Trophoblast cell (in vitro differentiated cells and primary cell): ENCODE data around the gene NKX1-2.

Experiments
- DNase-seq, 2 donors: peaks; one replicate each; pipeline ENCODE4 v3.0.0-alpha.2; 2016
- H2AFZ ChIP-seq: 2 replicates; pipeline ENCODE4 v1.6.1; 2013; ENCODE audit warnings: low read length, moderate library complexity, mild to moderate bottlenecking; ENCODE audit not compliant: insufficient read depth, poor library complexity
- H2AK5ac ChIP-seq: 2 replicates; pipeline ENCODE4 v1.6.1; 2013; ENCODE audit warnings: mild to moderate bottlenecking, low read length
- H2BK120ac ChIP-seq: 2 replicates; pipeline ENCODE4 v1.6.1; 2013; ENCODE audit warnings: low read length, mild to moderate bottlenecking, moderate library complexity; ENCODE audit not compliant: insufficient read depth, poor library complexity
- H2BK12ac ChIP-seq: 2 replicates; pipeline ENCODE4 v1.6.1; 2013; ENCODE audit warnings: mild to moderate bottlenecking, low read length, moderate library complexity
- H2BK5ac ChIP-seq: 2 replicates; pipeline ENCODE4 v1.6.1; 2013; ENCODE audit warnings: low read length, low read depth, moderate library complexity, mild to moderate bottlenecking; ENCODE audit not compliant: poor library complexity
- H3K14ac ChIP-seq: 2 replicates; pipeline ENCODE4 v1.6.1; 2013; ENCODE audit warnings: mild to moderate bottlenecking, low read length
- H3K18ac ChIP-seq: 2 replicates; pipeline ENCODE4 v1.6.1; 2013; ENCODE audit warnings: mild to moderate bottlenecking, low read length
- H3K23ac ChIP-seq: 2 replicates; pipeline ENCODE4 v1.6.1; 2013; ENCODE audit warnings: low read length
- H3K27ac ChIP-seq: 2 replicates; pipeline ENCODE4 v1.5.1; 2013; ENCODE audit warnings: low read depth, mild to moderate bottlenecking, inconsistent platforms, low read length, moderate library complexity
- H3K27me3 ChIP-seq: 2 replicates; pipeline ENCODE4 v1.6.1; 2013; ENCODE audit warnings: inconsistent platforms, mild to moderate bottlenecking, low read length, moderate library complexity; ENCODE audit not compliant: insufficient read depth
- H3K36me3 ChIP-seq, 2 experiments: 1 replicate in 1 of 2; 2 replicates in 1 of 2; pipeline ENCODE4 v1.6.1; 2013; ENCODE audit warnings: low read length in 2 of 2, mild to moderate bottlenecking in 2 of 2, moderate library complexity in 1 of 2; ENCODE audit not compliant: insufficient read depth in 2 of 2, control insufficient read depth in 1 of 2
- H3K4ac ChIP-seq: 2 replicates; pipeline ENCODE4 v1.6.1; 2013; ENCODE audit warnings: low read depth, mild to moderate bottlenecking, low read length, moderate library complexity
- H3K4me1 ChIP-seq, 2 experiments: 1 replicate in 1 of 2; 2 replicates in 1 of 2; pipeline ENCODE4 v1.6.1; 2013; ENCODE audit warnings: low read length in 2 of 2, mild to moderate bottlenecking in 2 of 2, moderate library complexity in 1 of 2; ENCODE audit not compliant: insufficient read depth in 2 of 2, control insufficient read depth in 1 of 2
- H3K4me2 ChIP-seq: 2 replicates; pipeline ENCODE4 v1.6.1; 2013; ENCODE audit warnings: inconsistent platforms, mild to moderate bottlenecking, low read length, moderate library complexity
- H3K4me3 ChIP-seq: 2 replicates; pipeline ENCODE4 v1.5.1; 2013; ENCODE audit warnings: mild to moderate bottlenecking, low read depth, low read length, inconsistent platforms
- H3K79me1 ChIP-seq: one replicate; pipeline ENCODE4 v1.6.1; 2013; ENCODE audit warnings: low read length
- H3K79me2 ChIP-seq: 2 replicates; pipeline ENCODE4 v1.6.1; 2013; ENCODE audit warnings: low read length, mild to moderate bottlenecking; ENCODE audit not compliant: control insufficient read depth, insufficient read depth, poor library complexity
- H3K9ac ChIP-seq: 2 replicates; pipeline ENCODE4 v1.6.1; 2013; ENCODE audit warnings: mild to moderate bottlenecking, low read length
- H3K9me3 ChIP-seq: 2 replicates; pipeline ENCODE4 v1.6.1; 2013; ENCODE audit warnings: low read depth, mild to moderate bottlenecking, control low read depth, inconsistent platforms, low read length; ENCODE audit not compliant: insufficient read depth
- H4K12ac ChIP-seq: 2 replicates; pipeline ENCODE4 v1.6.1; 2013; ENCODE audit warnings: low read depth, mild to moderate bottlenecking, low read length, moderate library complexity
- H4K8ac ChIP-seq: 2 replicates; pipeline ENCODE4 v1.6.1; 2013; ENCODE audit warnings: low read depth, mild to moderate bottlenecking, low read length, moderate library complexity
- H4K91ac ChIP-seq: one replicate; pipeline ENCODE4 v1.6.1; 2013; ENCODE audit warnings: low read depth, mild to moderate bottlenecking, low read length, moderate library complexity
- WGBS: extraction: QIAGEN DNeasy Blood & Tissue Kit; methylation state at CpG from one replicate; pipeline ENCODE4 v1.1.7; 2013; ENCODE audit warnings: missing lambda C conversion rate; ENCODE audit not compliant: insufficient read length, insufficient coverage; ENCODE audit errors: extremely low coverage; 5-methylcytosine and 5-hydroxymethylcytosine counted together

NKX1-2 gene

DNA sequence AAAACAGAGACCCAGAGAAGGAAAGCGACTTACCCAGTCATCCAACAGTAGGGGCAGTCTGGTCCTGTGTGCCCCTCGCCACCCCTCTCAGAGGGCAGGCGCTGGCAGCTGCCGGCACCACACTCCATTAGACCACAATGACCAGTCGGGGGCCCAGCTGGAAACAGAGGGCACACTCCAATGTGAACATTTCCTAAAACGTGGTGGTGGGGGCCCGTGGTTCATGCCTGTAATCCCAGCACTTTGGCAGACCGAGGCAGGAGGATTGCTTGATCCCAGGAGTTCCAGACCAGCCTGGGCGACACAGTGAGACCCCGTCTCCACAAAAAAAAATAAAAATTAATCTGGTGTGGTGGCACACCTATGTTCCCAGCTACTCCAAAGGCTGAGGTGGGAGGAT is 30.2 kb downstream of the NKX1-2 start:
- Histone ChIP-seq H3K23ac (no peak overlapping the region), H3K79me2 (peaks cover 7% of the 10 kb centered on the region), H3K4ac (no peak overlapping the region), H3K27me3 (no peaks in the 10 kb centered on the region), H3K4me2 (no peak overlapping the region), H2AFZ (no peak overlapping the region), H4K12ac (no peak overlapping the region), H3K36me3 (no peaks in the 10 kb centered on the region), H3K18ac (no peak overlapping the region), H3K9ac (no peak overlapping the region), H3K79me1 (no peaks in the 10 kb centered on the region), H2BK12ac (no peak overlapping the region), H3K14ac (no peak overlapping the region), H4K91ac (no peak overlapping the region), H4K8ac (no peak overlapping the region), H3K9me3 (no peaks in the 10 kb centered on the region), H2BK120ac (no peak overlapping the region), H2BK5ac (no peak overlapping the region), H3K4me3 (no peak overlapping the region), H2AK5ac (no peak overlapping the region), H3K27ac (no peak overlapping the region), H3K4me1 (peaks cover 3 to 6% of the 10 kb centered on the region in 2 experiments)
- no peak for DNase-seq
- WGBS = no CpG with 5 or more reads among the region's 10 CpGs

DNA sequence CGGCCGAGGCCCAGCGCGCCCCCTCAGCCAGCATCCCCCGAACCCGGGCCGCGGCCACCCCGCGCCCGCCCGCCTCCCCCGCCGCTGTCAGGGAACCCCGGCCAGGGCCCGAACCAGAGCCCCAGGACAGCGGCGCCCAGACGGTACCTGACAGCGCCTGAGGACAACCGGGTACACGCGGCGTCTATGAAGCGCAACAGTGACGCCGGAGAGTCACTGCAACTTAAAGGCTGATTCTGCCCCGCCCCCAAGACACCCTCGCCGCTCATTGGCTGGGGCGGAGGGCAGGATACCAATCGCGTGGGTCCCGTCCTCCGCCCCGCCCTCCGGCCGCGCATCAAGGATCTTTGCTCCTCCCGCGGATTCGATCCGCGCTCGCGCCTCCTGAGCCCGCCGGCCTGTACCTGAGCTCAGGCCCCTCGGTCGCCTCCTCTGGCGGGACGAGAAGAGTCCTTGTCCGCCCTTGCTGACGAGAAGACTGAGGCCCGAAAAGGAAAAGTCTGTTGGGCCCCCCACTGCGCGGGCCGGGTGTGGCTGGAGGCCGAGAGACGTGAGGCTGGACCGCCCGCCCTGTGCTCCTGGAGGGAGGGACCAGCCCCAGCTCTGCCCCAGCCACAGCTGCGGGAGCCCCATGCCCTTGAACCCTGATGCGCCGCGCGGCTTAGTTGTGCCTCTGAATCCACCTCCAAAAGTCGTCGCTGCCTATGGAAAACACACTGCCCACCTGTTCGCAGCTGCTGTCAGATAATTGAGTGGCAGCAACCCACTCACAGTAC is 30.9 kb downstream of the NKX1-2 start, which contains the start of gene OAT:
Gene OAT, minus strand, starts transcription at position 198 of the 776 bp plus-strand sequence. CDS start 6,752 bp downstream, outside the sequence.
- WGBS = no CpG with 5 or more reads among the region's 70 CpGs

DNA sequence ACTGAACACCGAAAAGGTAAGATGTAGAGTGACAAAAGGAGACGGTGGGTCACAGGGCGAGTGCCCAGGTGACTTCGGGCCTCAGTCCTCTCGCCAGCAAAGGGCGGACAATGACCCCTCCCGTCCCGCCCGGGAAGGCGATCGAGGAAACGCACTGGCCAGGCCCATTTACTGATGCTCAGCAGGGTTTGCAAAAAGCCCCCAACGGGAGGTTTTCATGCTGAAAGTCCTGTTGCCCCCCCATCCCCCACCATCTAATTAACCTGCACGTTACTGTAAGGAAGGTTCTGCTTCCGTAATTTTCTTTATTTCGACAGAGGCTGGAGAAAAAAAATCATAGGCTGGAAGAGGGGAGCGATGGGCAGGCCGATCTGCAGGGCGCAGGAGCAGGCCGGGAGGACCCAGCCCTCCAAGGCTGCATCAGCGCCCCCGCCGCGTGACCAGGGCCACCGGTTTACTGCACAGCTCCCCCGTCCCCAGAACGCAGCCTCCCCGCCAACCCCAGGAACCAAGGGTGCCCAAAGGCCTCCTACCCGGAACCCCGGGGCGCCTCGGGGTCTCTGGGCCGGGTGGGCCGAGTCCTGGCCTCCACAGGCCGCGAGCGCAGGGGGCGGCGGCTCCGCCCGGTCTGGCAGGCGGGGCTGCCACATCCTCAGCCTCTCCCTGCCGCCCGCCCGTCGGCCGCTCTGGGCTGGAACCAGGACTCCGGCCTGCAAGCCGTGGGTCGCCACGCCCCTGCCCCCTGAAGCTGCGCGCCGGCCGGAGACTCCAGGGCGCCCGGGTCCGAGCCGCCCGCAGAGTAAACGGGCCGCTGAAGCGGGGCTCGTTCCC is 31.7 kb downstream of the NKX1-2 start:
- Histone ChIP-seq H3K9me3 (no peaks in the 10 kb centered on the region), H2BK12ac (no peak overlapping the region), H3K4me2 (peak overlapping the region; percentile 91), H4K91ac (peak overlapping the region; percentile 45), H2AK5ac (no peak overlapping the region), H3K27me3 (no peaks in the 10 kb centered on the region), H3K27ac (peak overlapping the region; percentile 1), H4K8ac (peak overlapping the region; percentile 6), H2BK5ac (no peak overlapping the region), H3K4ac (peak overlapping the region; percentile 72), H3K79me1 (no peaks in the 10 kb centered on the region), H3K36me3 (no peaks in the 10 kb centered on the region), H4K12ac (no peak overlapping the region), H3K9ac (peak overlapping the region; percentile 79), H3K79me2 (peaks cover 7% of the 10 kb centered on the region), H2AFZ (peak overlapping the region; percentile 32), H3K23ac (no peak overlapping the region), H3K18ac (peak overlapping the region; percentile 34), H2BK120ac (no peak overlapping the region), H3K14ac (no peak overlapping the region), H3K4me1 (peaks cover 3 to 6% of the 10 kb centered on the region in 2 experiments), H3K4me3 (peak overlapping the region; percentile 90)
- WGBS = no CpG with 5 or more reads among the region's 64 CpGs
- DNase-seq = peak; percentile 52 to 64

More for the DNA sequence above, 30.9 kb downstream of the NKX1-2 start, which contains the start of gene OAT:
- peak within 1 kb of the TSS; percentile 45 for H4K91ac ChIP-seq
- H4K8ac ChIP-seq = peak within 1 kb of the TSS; percentile 55
- no peak within 1 kb of the TSS for H3K14ac ChIP-seq
- H2AK5ac ChIP-seq = no peak within 1 kb of the TSS
- H3K18ac ChIP-seq = peak within 1 kb of the TSS; percentile 34
- peak within 1 kb of the TSS; percentile 72 for H3K4ac ChIP-seq
- peaks cover 7% of the 10 kb centered on the region for H3K79me2 ChIP-seq
- no peak within 1 kb of the TSS for H2BK120ac ChIP-seq
- peak within 1 kb of the TSS; percentile 91 for H3K4me2 ChIP-seq
- H3K9ac ChIP-seq = peak within 1 kb of the TSS; percentile 79
- peak within 1 kb of the TSS; percentile 36 for H4K12ac ChIP-seq
- no peaks in the 10 kb centered on the region for H3K36me3 ChIP-seq
- H3K4me3 ChIP-seq = peak within 1 kb of the TSS; percentile 90
- H3K79me1 ChIP-seq = no peaks in the 10 kb centered on the region
- no peaks in the 10 kb centered on the region for H3K9me3 ChIP-seq
- peak within 1 kb of the TSS; percentile 1 for H3K27ac ChIP-seq
- no peak within 1 kb of the TSS for H3K23ac ChIP-seq
- H2BK12ac ChIP-seq = peak within 1 kb of the TSS; percentile 11
- H3K4me1 ChIP-seq = peaks cover 3 to 6% of the 10 kb centered on the region in 2 experiments
- H2BK5ac ChIP-seq = no peak within 1 kb of the TSS
- H2AFZ ChIP-seq = peak within 1 kb of the TSS; percentile 32
- H3K27me3 ChIP-seq = no peaks in the 10 kb centered on the region
- peak; percentile 97 to 99 for DNase-seq

DNA sequence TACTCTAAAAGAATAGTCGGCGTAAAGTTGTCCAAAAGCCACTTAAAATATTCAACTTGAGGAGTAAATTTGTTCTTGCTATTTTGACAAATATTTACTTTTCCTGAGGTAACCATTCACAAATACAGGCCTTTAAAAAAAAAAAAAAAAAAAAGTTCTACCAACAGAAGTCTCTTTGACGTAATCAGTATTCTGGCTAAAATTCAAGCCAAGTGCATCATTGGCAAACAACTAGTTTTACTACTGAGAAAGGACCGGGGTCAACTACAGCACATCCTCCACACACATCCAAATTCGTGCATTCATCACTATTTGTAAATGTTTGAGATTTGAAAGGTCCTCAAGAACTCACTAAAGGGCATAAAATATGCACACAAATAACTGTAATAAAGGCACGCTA is 33.1 kb downstream of the NKX1-2 start:
- no peak overlapping the region for H3K14ac ChIP-seq
- no peak overlapping the region for H2BK12ac ChIP-seq
- no peak overlapping the region for H2AFZ ChIP-seq
- no CpG with 5 or more reads among the region's 6 CpGs for WGBS
- H3K36me3 ChIP-seq = no peaks in the 10 kb centered on the region
- H3K4me2 ChIP-seq = no peak overlapping the region
- H3K27me3 ChIP-seq = no peaks in the 10 kb centered on the region
- H2BK5ac ChIP-seq = no peak overlapping the region
- no peaks in the 10 kb centered on the region for H3K9me3 ChIP-seq
- no peak overlapping the region for H4K12ac ChIP-seq
- no peak overlapping the region for H3K18ac ChIP-seq
- no peak overlapping the region for H3K4me3 ChIP-seq
- no peak for DNase-seq
- no peak overlapping the region for H3K23ac ChIP-seq
- no peak overlapping the region for H3K27ac ChIP-seq
- H2BK120ac ChIP-seq = no peak overlapping the region
- peaks cover 3 to 6% of the 10 kb centered on the region in 2 experiments for H3K4me1 ChIP-seq
- no peaks in the 10 kb centered on the region for H3K79me1 ChIP-seq
- H4K91ac ChIP-seq = no peak overlapping the region
- no peak overlapping the region for H4K8ac ChIP-seq
- H2AK5ac ChIP-seq = no peak overlapping the region
- H3K9ac ChIP-seq = no peak overlapping the region
- H3K4ac ChIP-seq = no peak overlapping the region
- H3K79me2 ChIP-seq = peaks cover 7% of the 10 kb centered on the region
